GM12891 (cell line): ENCODE data around the gene CENPK.

ENCODE experiments used
- POLR2A ChIP-seq: IDR thresholded peaks from 2 replicates; pipeline ENCODE4 v1.6.1; 2011; ENCODE audit warnings: low read depth, low read length, control low read depth
- TAF1 ChIP-seq: IDR thresholded peaks from 2 replicates; pipeline ENCODE4 v1.6.1; 2011; ENCODE audit warnings: low read depth, low read length, control low read depth

GRCh38 chr5:65555287-65555686, 7.7 kb downstream of the CENPK start:
- TF ChIP-seq TAF1 (no peak), POLR2A (no peak)
